HG03175 (cell line): ENCODE data around the gene PRM2.

Experiments used
- ATAC-seq: cut with Tn5 transposase; IDR thresholded peaks from one replicate; pipeline ENCODE4 v1.9.1; 2021; ENCODE audit warnings: mild to moderate bottlenecking, moderate library complexity; ENCODE audit not compliant: unreplicated experiment

PRM2 gene

GRCh38 chr16:11264155-11264832 lies 12.0 kb downstream of the PRM2 start:
- no peak for ATAC-seq

- ATAC-seq: no peak
Observed at GRCh38 chr16:11263737-11264136, 12.5 kb downstream of the PRM2 start.

- ATAC-seq: no peak
Observed at GRCh38 chr16:11262915-11263314, 13.4 kb downstream of the PRM2 start.

- ATAC-seq: no peak
Observed at GRCh38 chr16:11260596-11260966, 15.7 kb downstream of the PRM2 start.

GRCh38 chr16:11259655-11260595 lies 16.4 kb downstream of the PRM2 start:
- no peak for ATAC-seq

GRCh38 chr16:11258553-11259492 lies 17.5 kb downstream of the PRM2 start:
- ATAC-seq: no peak

GRCh38 chr16:11257131-11257938 lies 18.9 kb downstream of the PRM2 start:
- ATAC-seq: no peak

GRCh38 chr16:11256661-11257130 lies 19.6 kb downstream of the PRM2 start:
- no peak for ATAC-seq

GRCh38 chr16:11255737-11256660 lies 20.3 kb downstream of the PRM2 start, which contains the start of gene SOCS1:
Gene SOCS1 (minus strand): TSS chr16:11256204. CDS start chr16:11255478, 726 bp downstream.
- ATAC-seq: peak; percentile 54

- ATAC-seq: peak; percentile 6
Observed at GRCh38 chr16:11254913-11255736, 21.2 kb downstream of the PRM2 start.

GRCh38 chr16:11253995-11254912 lies 22.0 kb downstream of the PRM2 start:
- no peak for ATAC-seq

GRCh38 chr16:11253009-11253994 lies 23.0 kb downstream of the PRM2 start:
- no peak for ATAC-seq

GRCh38 chr16:11252482-11252931 lies 23.8 kb downstream of the PRM2 start:
- ATAC-seq: no peak

- no peak for ATAC-seq
Observed at GRCh38 chr16:11251525-11252481, 24.5 kb downstream of the PRM2 start.
